Neural progenitor cell (in vitro differentiated cells): ENCODE data around the gene CDC37L1.

Source experiments
- CTCF ChIP-seq: fragments of 200-600 bp; sonication (generic); IDR thresholded peaks from 2 replicates; pipeline ENCODE4 v1.5.1; 2017; ENCODE audit warnings: antibody characterized with exemption, mild to moderate bottlenecking
- EZH2 ChIP-seq: fragments of 200-600 bp; sonication (generic); IDR thresholded peaks from 2 replicates; pipeline ENCODE4 v1.6.1; 2017; ENCODE audit warnings: antibody characterized with exemption, mild to moderate bottlenecking, moderate library complexity

GRCh38 chr9:4727593-4727992 lies 48.2 kb downstream of the CDC37L1 start:
- TF ChIP-seq CTCF (no peak), EZH2 (no peak)
